ENCODE measurements around the gene ACSF3.

GRCh38 chr16:89085755-89086154 is 7.9 kb upstream of the ACSF3 start:
- TF ChIP-seq, protein P1, sequence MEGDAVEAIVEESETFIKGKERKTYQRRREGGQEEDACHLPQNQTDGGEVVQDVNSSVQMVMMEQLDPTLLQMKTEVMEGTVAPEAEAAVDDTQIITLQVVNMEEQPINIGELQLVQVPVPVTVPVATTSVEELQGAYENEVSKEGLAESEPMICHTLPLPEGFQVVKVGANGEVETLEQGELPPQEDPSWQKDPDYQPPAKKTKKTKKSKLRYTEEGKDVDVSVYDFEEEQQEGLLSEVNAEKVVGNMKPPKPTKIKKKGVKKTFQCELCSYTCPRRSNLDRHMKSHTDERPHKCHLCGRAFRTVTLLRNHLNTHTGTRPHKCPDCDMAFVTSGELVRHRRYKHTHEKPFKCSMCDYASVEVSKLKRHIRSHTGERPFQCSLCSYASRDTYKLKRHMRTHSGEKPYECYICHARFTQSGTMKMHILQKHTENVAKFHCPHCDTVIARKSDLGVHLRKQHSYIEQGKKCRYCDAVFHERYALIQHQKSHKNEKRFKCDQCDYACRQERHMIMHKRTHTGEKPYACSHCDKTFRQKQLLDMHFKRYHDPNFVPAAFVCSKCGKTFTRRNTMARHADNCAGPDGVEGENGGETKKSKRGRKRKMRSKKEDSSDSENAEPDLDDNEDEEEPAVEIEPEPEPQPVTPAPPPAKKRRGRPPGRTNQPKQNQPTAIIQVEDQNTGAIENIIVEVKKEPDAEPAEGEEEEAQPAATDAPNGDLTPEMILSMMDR (IDR thresholded peaks at IDR 0.05) = no peak
- no peak for TF ChIP-seq EZH2 (IDR thresholded peaks at IDR 0.05; ENCODE audit: borderline replicate concordance, insufficient read depth, low read depth, low read length, poor library complexity, severe bottlenecking)

Measured in B cell (primary cell).